HG02938 (cell line): ENCODE data around the gene FAM53A.

Experiments
- ATAC-seq: cut with Tn5 transposase; IDR thresholded peaks from one replicate; pipeline ENCODE4 v1.9.1; 2021; ENCODE audit warnings: mild to moderate bottlenecking, moderate library complexity; ENCODE audit not compliant: unreplicated experiment

Gene FAM53A, protein sequence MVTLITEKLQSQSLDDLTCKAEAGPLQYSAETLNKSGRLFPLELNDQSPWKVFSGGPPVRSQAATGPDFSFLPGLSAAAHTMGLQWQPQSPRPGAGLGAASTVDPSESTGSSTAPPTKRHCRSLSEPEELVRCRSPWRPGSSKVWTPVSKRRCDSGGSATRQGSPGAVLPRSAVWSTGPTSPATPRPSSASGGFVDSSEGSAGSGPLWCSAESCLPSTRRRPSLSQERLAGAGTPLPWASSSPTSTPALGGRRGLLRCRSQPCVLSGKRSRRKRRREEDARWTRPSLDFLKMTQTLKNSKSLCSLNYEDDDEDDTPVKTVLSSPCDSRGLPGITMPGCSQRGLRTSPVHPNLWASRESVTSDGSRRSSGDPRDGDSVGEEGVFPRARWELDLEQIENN

DNA sequence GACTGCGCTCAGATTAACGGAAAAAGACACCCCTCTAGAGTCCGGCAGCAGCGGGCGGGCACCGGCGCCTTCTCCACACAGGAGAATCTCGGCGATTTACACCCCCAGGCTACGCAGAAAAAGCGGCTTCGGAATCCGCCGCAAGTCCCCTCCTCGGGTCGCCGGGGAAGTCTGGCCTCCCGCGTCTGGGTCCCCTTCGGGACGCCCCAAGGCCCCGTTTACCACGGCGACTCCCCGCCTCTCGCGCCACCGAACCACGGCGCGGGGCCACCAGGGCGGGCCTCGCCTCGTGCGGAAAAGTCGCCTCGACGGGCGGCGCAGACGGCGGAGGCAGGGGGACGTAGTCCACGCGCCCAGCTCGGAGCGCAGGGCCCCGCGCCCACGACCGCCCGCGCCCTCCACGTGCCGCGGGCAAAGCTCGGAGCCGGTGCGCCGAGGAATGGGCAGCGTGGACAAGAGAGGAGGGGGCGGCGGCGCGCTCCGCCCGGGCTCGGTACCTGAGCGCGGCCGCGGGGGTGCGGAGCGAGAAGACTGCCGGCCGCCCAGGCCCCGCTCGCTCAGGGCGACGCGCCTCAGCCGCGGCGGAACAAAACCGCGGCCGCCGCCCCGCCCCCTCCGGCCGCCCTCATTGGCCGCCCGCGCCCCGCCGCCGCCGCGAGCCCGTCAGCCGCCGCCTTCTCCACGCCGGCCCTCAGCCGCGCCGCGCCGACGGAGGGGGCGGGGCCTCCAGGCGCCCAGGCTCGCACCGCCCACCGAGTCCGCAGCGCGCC, at the start of gene FAM53A:
TSS of gene FAM53A (minus strand) at position 578 of the 770 bp plus-strand sequence. CDS start 15,572 bp downstream, outside the sequence.
- ATAC-seq, result peak; percentile 77

DNA sequence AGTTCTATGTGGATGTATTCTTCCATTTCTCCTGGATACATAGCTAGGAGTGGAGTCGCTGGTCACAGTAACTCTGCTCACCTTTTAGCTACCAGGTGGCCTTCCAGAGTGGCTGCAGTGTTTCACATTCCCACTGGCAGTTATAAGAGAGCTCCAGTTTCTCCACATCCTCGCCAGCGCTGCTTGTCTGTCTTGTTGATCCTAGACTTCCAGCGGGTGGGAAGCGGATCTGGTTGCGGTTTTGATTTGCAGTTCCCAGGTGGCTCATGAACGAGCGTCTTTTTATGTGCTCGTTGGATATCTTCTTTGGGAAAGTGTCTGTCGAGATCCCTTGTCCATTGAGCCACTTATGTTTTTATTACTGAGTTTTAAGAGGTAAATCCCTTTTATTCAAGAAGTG, 48.8 kb upstream of the FAM53A start:
- no peak for ATAC-seq

DNA sequence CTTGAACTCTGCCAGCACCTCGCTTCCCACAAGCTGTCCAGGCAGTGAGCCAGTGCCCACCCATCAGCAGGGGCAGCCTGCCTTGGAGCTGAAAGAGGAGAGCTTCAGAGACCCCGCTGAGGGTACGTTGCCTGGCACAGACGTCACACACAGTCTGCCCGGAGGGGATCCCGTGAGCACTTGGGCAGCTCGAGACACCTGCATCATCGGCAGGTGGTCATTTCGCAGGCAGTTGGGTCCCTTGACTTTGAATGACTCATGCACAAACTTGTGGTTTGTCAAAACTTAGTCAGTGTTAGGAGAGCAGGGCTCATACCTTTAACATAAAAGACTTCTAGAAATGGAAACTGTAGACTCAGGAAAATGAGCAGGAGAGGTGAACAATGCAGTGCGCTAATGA, 47.1 kb upstream of the FAM53A start:
- ATAC-seq, result no peak

DNA sequence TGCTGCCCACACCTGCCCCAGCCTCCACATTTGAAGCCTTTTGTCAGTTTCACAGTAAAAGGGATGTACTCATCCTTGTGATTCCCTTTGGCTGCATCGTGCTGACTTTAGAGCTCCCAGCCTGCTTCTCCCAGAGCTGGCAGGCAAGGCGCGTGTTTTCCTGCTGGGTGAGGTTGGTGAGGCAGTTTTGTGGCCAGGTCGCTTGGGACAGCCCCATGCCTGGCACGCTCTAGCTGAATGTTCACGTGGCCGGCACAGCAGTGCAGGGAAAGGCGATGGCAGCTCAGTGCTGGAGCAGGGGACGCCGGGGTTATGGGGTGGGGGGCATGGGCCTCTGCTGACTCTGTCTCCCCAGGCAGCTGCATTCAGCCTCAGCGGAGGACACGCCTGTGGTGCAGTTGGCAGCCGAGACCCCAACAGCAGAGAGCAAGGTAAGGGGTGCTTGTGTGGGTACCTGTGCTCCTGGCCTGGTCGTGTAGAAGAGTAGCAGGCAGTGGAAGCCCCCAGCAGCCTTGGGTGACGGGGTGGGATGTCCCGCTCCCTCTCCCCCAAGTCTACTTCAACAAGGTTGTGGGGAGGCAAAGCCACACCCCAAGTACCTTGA, 46.5 kb upstream of the FAM53A start:
- ATAC-seq, result no peak

DNA sequence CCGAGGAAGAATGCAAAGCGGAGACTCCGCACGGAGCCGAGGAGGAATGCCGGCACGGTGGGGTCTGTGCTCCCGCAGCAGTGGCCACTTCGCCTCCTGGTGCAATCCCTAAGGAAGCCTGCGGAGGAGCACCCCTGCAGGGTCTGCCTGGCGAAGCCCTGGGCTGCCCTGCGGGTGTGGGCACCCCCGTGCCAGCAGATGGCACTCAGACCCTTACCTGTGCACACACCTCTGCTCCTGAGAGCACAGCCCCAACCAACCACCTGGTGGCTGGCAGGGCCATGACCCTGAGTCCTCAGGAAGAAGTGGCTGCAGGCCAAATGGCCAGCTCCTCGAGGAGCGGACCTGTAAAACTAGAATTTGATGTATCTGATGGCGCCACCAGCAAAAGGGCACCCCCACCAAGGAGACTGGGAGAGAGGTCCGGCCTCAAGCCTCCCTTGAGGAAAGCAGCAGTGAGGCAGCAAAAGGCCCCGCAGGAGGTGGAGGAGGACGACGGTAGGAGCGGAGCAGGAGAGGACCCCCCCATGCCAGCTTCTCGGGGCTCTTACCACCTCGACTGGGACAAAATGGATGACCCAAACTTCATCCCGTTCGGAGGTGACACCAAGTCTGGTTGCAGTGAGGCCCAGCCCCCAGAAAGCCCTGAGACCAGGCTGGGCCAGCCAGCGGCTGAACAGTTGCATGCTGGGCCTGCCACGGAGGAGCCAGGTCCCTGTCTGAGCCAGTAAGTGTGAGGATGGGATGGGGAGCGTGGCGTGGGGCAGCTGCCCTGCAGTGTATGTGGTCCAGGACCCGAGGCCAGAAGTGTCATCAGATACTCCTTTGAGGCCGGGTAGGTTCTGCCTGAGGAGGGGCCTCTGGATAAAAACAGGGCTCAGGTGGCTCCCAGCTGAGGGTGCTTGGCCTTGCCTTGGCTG, 44.2 kb upstream of the FAM53A start:
- ATAC-seq, result no peak

DNA sequence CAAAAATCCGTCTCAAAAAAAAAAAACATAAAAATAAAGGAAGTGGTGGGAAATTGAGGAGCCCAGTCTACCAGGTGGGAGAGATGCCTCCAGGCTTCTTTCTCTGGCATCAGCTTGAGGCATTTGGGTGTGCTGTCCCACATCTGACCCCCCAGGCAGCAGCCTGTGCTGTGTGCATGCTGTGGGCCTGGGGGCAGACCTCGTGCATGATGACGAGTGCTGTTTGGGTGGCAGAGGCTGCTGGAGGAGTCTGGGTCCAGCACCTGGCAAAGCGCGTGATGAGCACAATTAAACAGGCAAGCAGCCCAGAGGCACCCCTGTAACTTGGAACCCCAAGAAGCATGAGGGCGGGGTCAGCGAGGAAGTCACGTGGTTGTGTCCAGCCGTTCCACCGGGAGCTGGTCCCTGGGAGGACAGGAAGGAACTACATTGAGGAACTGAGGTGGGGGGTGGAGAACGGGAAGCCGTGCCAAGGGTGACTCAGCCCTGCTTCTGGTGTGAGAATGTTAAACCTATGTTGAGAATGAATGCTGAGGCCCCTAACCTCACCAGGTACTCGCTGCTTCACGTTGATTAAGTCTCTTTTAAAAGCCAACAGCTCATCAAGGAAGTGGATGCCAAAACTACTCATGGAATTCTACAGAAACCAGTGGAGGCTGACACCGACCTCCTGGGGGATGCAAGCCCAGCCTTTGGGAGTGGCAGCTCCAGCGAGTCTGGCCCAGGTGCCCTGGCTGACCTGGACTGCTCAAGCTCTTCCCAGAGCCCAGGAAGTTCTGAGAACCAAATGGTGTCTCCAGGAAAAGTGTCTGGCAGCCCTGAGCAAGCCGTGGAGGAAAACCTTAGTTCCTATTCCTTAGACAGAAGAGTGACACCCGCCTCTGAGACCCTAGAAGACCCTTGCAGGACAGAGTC, 43.3 kb upstream of the FAM53A start:
- ATAC-seq, result no peak

DNA sequence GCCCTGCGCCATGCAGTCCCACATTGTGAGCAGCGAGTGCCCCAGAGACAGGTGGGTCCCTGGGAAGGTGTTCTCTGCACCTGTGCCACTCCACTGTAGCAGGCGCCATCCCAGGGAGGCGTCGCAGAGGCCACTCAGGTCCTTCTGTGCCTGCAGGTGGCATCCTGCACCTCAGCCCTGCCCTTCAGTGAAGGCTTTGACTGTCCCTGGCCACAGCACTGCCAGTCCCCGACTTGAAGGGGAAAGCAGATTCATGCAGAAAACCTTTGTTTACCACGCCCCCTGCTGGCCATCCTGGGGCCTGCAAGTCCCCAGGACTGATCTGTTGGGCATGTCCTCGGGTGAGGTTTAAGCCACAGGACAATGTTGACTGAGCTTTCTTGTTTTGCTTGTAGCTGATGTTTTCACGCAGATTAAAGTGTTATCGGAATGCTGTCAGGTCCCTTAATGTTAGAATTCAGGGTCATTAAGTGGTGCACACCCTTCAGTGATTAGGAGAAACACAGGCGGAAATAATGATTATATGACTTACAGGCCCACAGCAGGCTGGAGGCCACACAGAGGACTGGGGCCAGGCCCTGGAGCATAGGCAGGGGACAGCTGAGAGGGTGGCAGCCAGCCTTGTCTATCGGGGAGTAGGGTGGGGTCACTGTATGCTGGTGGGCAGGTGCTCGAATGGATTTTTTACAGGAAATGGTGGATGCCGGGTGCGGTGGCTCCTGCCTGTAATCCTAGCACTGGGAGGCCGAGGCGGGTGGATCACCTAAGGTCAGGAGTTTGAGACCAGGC, 42.2 kb upstream of the FAM53A start:
- no peak for ATAC-seq

DNA sequence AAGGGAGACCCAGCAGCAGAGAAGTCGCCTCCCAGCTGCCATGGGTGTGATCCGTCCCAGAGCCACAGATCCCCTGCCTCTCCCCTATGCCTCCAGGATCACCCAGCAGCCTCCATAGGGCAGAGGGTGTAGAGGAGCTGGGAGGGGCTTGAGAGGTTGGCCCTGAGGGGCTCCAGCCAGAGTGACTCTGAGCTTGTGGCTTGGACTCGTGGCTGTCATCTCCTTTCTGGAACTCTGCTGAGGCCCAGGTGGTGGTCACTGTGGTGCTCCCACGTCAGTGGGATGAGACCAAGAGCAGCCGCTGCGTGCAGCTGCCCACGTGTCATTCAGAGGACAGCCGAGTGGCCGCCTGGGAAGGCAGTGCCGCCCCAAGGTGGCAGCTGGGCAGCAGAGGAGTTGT, 41.4 kb upstream of the FAM53A start:
- ATAC-seq, result no peak

DNA sequence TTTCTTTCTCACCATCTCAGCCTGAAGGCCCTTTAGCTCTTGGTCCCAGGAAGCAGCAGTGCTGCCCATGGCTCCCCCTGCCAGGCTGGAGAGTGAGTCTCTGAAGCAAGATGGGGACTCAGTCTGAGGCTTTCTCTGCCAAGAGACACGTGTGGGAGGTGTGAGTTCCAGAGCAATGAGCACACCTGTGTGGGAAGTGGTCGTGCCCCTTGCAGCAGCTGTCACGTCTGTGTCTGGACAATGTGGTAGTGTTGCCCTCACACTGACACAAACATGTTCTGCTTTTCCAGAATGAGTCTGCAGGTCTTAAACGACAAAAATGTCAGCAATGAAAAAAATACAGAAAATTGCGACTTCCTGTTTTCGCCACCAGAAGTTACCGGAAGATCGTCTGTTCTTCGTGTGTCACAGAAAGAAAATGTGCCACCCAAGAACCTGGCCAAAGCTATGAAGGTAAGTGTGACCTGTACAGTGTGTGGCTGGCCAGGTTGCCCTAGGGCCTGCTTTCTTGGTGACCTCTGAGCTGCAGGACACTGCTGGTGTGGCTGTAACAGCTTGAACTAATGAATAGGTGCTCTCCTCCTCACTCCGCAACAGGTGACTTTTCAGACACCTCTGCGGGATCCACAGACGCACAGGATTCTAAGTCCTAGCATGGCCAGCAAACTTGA, 39.2 kb upstream of the FAM53A start:
- no peak for ATAC-seq

DNA sequence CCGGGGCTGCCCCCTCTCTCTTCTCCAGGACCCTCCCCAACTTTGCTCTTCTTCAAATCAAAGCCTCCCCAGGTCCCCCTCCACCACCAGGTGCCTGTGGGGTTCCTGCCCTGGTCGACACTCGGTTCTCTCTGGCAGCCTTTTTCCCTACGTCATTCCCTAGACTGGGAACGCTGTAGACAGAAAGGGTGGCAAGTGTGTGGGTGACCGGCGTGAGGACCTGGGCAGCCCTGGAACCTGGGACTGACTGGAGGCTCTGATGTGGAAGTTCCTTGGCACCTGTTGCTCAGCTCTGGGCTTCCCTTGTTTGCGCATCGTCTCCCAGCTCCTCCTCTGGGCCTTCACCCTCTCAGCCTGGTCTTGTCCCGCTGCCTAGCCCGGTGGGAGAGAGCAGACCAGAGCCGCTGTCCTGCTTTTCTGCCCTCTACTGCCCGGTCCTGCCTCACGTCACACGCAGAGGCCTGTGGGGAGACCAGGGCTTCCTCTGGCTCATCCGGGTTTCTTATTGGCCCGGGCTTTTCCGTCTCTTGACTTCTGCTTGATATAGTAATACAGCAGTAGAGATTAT, 38.5 kb upstream of the FAM53A start:
- no peak for ATAC-seq

DNA sequence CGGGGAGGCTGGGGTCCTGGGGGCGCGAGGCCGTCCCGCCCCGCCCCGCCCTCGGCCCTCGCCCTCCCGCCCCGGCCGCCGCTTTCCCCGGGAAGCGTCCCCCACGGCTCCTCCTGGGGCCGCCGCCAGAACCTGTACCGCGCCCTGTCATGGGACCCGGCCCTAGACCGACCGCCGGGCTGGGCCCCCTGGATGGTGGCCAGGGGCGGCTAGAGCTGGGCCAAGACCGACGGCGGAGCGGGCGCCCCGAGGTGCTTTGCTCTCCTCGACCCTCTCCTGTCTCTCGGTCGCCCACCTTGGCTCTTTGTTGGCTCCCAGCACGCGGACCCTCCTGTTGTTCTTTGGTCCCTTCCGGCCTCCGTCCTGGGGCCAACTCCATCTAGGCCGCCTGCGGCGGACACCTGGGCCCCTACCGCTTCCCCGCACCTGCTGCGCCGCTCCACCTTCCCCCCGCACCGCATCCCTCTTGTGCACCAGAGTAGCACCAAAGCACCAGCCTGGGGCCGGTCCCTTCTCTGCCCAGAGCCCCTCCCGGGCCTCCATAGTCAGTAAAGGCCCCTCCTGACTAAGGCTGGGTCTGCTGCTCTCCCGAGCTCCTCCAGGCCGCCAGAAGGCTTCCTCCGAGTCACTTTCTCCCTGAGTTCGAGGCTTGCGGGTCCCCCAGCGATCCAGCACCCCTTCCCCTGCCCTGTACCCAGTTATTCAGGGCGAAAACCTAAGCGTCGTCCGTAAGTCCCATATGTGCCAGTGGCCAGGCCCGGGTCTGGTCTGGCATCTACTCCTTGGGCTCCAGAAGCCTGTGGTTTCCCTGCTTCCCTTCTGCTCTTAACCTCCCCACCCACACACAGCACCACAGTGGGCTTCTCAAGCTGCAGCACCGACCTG, 37.8 kb upstream of the FAM53A start:
- ATAC-seq, result no peak

DNA sequence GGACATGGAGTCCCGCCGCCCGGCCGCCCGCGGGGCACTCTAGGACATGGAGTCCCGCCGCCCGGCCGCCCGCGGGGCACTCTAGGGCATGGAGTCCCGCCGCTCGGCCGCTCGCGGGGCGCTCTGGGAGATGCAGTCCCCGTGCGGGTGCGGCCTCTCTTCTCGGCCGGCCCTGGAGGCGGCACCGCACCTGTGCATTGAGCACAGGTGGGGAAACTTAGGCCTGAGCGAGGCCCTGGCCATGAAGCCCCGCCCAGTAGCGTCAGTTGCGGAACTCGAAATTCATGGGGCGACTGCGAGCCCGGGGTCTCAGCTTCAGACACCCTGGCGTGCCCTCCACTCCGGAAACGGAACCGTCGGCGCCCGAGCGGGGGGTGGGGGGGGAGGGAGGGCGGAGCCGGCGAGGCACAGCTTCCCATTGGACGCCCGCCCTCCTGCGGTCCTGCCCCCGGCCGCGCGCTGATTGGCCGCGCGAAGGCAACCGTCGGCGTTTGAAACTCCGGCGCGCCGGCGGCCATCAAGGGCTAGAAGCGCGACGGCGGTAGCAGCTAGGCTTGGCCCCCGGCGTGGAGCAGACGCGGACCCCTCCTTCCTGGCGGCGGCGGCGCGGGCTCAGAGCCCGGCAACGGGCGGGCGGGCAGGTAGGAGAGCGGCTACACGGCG, 37.0 kb upstream of the FAM53A start, which contains the start of the genes TACC3 and TMEM129:
TSS of gene TACC3 (plus strand) at position 519 of the 663 bp plus-strand sequence. CDS start 1,901 bp downstream, outside the sequence.
TSS of gene TMEM129 (minus strand) at position 321 of the 663 bp plus-strand sequence. CDS start 486 bp downstream, outside the sequence.
- peak; percentile 76 for ATAC-seq

DNA sequence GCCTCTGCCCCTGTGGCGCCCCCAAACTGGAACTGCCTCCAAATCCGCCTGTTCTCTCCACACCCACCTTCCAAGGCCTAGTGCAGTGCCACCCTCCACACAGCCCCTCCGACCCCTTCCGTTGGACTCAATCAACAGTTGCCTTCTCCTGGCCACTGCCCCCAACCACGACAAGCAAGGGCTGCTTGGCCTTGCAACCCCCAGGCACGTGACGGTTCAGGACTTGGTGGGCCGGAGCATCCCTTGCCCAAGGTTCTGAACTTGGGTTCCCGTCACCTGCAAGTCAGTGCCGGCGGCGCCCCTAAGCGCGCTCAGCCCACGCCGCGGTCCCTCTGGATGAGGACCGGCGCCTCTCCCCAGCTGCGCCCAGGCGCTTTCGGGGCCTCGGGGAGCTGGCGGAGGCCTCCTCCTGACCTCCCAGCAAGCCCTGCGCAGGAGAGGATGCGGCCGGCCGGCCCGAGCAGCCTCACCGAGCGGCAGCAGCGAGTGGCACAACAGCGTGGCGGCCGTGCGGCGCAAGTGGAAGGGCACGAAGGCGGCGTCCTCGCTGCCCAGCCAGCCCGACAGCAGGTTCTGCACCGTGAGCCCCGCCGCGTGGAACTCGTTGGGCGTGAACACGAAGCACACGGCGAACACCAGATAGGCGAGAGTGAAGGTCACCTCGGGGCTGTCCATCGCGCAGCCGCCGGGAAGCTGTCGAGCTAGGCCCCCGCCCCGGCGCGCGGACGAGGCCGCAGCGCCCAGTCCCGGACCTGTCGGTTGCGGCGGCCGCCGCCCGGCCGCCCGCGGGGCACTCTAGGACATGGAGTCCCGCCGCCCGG, 36.3 kb upstream of the FAM53A start:
- ATAC-seq, result peak; percentile 20

DNA sequence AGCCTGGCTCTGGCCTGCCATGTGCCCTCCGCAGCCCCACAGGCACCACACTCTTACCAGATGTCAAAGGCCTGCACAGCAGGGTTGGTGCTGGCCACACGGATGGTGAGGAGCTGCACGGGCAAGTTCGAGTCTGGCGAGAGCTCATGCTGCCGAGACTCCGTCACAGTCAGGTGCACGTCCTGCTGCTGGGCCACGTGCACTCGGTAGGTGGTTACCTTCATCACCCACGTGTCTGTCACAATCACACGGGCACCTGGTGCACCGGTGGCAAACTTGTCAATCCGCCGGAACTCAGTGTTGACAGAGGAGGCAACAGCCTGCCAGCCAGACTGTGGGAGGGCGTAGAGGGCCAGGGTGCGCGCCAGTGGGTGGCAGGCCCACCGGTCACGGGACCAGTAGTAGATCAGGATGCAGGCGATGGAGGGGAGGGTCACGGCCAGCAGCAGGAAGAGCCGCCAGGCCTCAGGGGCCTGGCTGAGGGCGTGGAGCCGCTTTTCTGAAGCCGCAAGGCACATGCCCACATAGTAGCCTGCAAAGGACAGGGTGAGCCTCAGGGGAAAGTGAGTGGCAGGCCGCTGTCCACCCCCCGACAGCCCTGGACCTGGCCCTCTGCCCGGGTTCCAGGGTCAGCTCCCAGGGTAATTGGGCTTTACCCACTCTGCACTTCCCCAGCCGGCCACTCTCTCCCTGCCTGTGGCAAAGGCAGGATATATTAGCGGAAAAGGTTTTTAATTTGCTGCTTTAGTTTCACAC, 34.2 kb upstream of the FAM53A start:
- ATAC-seq, result no peak
